Kidney (tissue), 22 donors: ENCODE results near the gene MPC2. TPM values are rescaled to one million over a fixed set of nuclear protein-coding genes. Genes with fewer than 3 reads are reported as not detected.

Experiments used
- DNase-seq, 5 donors: peaks; one replicate each; pipeline ENCODE4 v3.0.0-alpha.2; 2013 to 2020
- FAIRE-seq: peaks from 2 replicates; lab custom pipeline; 2012; peaks lifted over from hg19 to GRCh38; lab: Jason Lieb, UNC
- H3K27ac ChIP-seq, 2 donors: one replicate each; pipeline ENCODE4 v1.7.0; 2013; ENCODE audit warnings: low read depth in 2 of 2, low read length in 2 of 2, inconsistent platforms in 1 of 2
- H3K27me3 ChIP-seq: one replicate; pipeline ENCODE4 v1.7.1; 2013; ENCODE audit warnings: low read length, inconsistent platforms; ENCODE audit not compliant: control insufficient read depth, insufficient read depth
- H3K36me3 ChIP-seq, 3 donors: one replicate each; pipeline versions ENCODE4 v1.7.0 to v1.7.1; 2013; ENCODE audit warnings: low read length in 3 of 3, control low read depth in 1 of 3, inconsistent platforms in 1 of 3; ENCODE audit not compliant: insufficient read depth in 3 of 3, control insufficient read depth in 2 of 3
- H3K4me1 ChIP-seq, 3 donors: one replicate each; pipeline versions ENCODE4 v1.7.0 to v1.7.1; 2013; ENCODE audit warnings: low read length in 3 of 3, inconsistent platforms in 1 of 3, low read depth in 1 of 3; ENCODE audit not compliant: control insufficient read depth in 2 of 3, insufficient read depth in 2 of 3
- H3K4me3 ChIP-seq, 3 donors: one replicate each; pipeline versions ENCODE4 v1.7.0 to v1.8.1; 2013; ENCODE audit warnings: low read length in 3 of 3, control low read depth in 1 of 3, inconsistent platforms in 1 of 3
- H3K9ac ChIP-seq, 3 donors: one replicate each; pipeline versions ENCODE4 v1.7.0 to v1.7.1; 2013; ENCODE audit warnings: low read length in 3 of 3, control low read depth in 1 of 3, inconsistent platforms in 1 of 3
- H3K9me3 ChIP-seq, 3 donors: one replicate each; pipeline versions ENCODE4 v1.7.0 to v1.7.1; 2013; ENCODE audit warnings: low read length in 3 of 3, control low read depth in 1 of 3, inconsistent platforms in 1 of 3; ENCODE audit not compliant: control insufficient read depth in 2 of 3, insufficient read depth in 1 of 3
- intact Hi-C: fragments of 100-400 bp; cut with DNase I; formaldehyde crosslinking; loops from one replicate; pipeline ENCODE4 v1.11.1; 2022
- long read RNA-seq, 10 donors: library from polyadenylated mRNA in 1 of 10; unstranded in 1 of 10; transcript quantifications; one replicate each; pipeline ENCODE4 v2.0.0 and lab custom pipeline, GENCODE V29; 2021 to 2026
- polyA plus RNA-seq: library from polyadenylated mRNA; stranded (reverse); fragments of 350-450 nt; fragmentation: Illumina TruSeq; extraction: RNeasy Lipid Tissue Mini Kit (QIAGEN cat#74804); gene quantifications from one replicate; pipeline ENCODE4 v1.2.3, GENCODE V29; 2014; ENCODE audit warnings: low read depth, low replicate concordance; ENCODE audit not compliant: insufficient read depth
- total RNA-seq: library from RNA; stranded (reverse); fragmentation: NEBNext Ultra II Directional; extraction: Animal tissue kit (Norgen Biotek cat#: 25700); gene quantifications from one replicate; pipeline ENCODE4 v1.2.1, GENCODE V29; 2021
- TF ChIP-seq, protein P1 (sequence below): IDR thresholded peaks from 3 replicates; pipeline ENCODE4 v1.5.1; 2012; ENCODE audit warnings: mild to moderate bottlenecking, moderate library complexity, borderline replicate concordance; ENCODE audit not compliant: insufficient read depth; ENCODE audit errors: extremely low read depth
- donor health status: control.
- donor health status: control.
- donor health status: control.
- donor health status: control.
- donor health status: control.
- donor health status: DM: yes; HTN: yes; CAD: no.
- donor health status: Normal renal cell carcinoma (clear cell type).

Gene MPC2
- total RNA-seq (127 TPM), polyA plus RNA-seq (445 TPM)
- long read RNA-seq, donor 1, transcript MPC2-202 (5 exons, 2,177 nt), result major isoform, 86 of 134 reads
- long read RNA-seq, donor 1, partial matches to known transcripts, result 48 of 134 reads
- long read RNA-seq, donor 1, other reads (novel, unspliced or antisense), result 0 of 134 reads
- long read RNA-seq, donor 2, transcript MPC2-202 (5 exons, 2,177 nt), result major isoform, 147 of 227 reads
- long read RNA-seq, donor 2, partial matches to known transcripts, result 80 of 227 reads
- long read RNA-seq, donor 2, other reads (novel, unspliced or antisense), result 0 of 227 reads
- long read RNA-seq, donor 3, transcript MPC2-202 (5 exons, 2,177 nt), result major isoform, 174 of 275 reads
- long read RNA-seq, donor 3, partial matches to known transcripts, result 101 of 275 reads
- long read RNA-seq, donor 3, other reads (novel, unspliced or antisense), result 0 of 275 reads
- long read RNA-seq, donor 4, transcript MPC2-202 (5 exons, 2,177 nt), result major isoform, 60 of 60 reads
- long read RNA-seq, donor 4, partial matches to known transcripts, result 0 of 60 reads
- long read RNA-seq, donor 4, other reads (novel, unspliced or antisense), result 0 of 60 reads
- long read RNA-seq, donor 5, transcript MPC2-202 (5 exons, 2,177 nt), result major isoform, 10 of 18 reads
- long read RNA-seq, donor 5, partial matches to known transcripts, result 8 of 18 reads
- long read RNA-seq, donor 5, other reads (novel, unspliced or antisense), result 0 of 18 reads
- long read RNA-seq, donor 6, transcript MPC2-202 (5 exons, 2,177 nt), result major isoform, 237 of 458 reads
- long read RNA-seq, donor 6, partial matches to known transcripts, result 220 of 458 reads
- long read RNA-seq, donor 6, other reads (novel, unspliced or antisense), result 0 of 458 reads
- long read RNA-seq, donor 7, transcript MPC2-202 (5 exons, 2,177 nt), result major isoform, 67 of 81 reads
- long read RNA-seq, donor 7, partial matches to known transcripts, result 9 of 81 reads
- long read RNA-seq, donor 7, other reads (novel, unspliced or antisense), result 5 of 81 reads
- long read RNA-seq, donor 8, transcript MPC2-202 (5 exons, 2,177 nt), result major isoform, 118 of 155 reads
- long read RNA-seq, donor 8, partial matches to known transcripts, result 37 of 155 reads
- long read RNA-seq, donor 8, other reads (novel, unspliced or antisense), result 0 of 155 reads
- long read RNA-seq, donor 9, transcript MPC2-202 (5 exons, 2,177 nt), result major isoform, 79 of 127 reads
- long read RNA-seq, donor 9, partial matches to known transcripts, result 48 of 127 reads
- long read RNA-seq, donor 9, other reads (novel, unspliced or antisense), result 0 of 127 reads
- long read RNA-seq, donor 10, transcript MPC2-202 (5 exons, 2,177 nt), result major isoform, 107 of 184 reads
- long read RNA-seq, donor 10, partial matches to known transcripts, result 77 of 184 reads
- long read RNA-seq, donor 10, other reads (novel, unspliced or antisense), result 0 of 184 reads

DNA sequence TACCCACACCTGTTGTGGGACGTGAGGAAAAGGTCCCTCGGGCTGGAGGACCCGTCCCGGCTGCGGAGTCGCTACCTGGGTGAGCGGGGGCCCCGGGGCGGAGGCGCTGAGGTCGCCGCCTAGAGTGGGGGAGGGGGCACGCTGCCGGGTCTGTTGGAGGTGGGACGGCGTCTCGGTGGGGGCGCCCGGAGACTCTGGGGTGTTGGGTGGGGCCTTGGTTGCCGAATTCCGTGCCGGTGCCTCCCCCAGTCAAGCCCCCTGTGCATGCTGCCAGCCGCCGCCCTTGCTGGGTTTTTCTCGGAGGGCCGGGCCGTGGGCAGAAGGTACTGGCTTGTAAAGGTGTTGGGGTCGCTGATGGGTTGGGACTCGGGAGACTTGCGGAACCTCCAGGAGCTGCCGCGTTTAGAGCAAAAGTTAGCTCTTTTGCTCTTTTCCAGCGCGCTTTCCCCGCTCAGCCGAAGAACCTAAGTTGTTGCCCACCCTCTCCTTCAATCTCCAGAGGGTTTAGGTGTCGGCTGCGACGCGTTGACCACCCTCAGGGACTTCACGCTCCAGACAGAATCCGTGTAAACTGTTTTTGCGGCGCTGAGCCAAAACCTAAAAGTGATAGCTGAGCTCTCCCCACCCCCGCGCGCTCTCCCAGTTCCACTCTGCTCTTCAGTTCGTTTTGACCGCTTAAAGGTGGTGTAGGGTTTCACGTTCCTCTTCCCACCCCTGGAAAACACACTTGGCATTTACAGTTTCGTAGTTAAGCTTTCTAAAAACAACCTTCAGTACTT is at the start of gene MPC2:
TSS of gene MPC2 (minus strand) at position 143 of the 779 bp plus-strand sequence. CDS start 1,231 bp downstream, outside the sequence.
- Histone ChIP-seq H3K9ac (peak within 1 kb of the TSS; percentile 93 to 98 (median 95)), H3K4me3 (peak within 1 kb of the TSS; percentile 86 to 99 (median 96)), H3K9me3 (no peaks in the 10 kb centered on the region), H3K4me1 (peaks cover 0 to 3% (median 2%) of the 10 kb centered on the region in 3 donors), H3K27me3 (no peaks in the 10 kb centered on the region), H3K36me3 (no peaks in the 10 kb centered on the region), H3K27ac (peak within 1 kb of the TSS; percentile 95 to 99)
- intact Hi-C loops, result no loop called here
- TF ChIP-seq, protein P1, sequence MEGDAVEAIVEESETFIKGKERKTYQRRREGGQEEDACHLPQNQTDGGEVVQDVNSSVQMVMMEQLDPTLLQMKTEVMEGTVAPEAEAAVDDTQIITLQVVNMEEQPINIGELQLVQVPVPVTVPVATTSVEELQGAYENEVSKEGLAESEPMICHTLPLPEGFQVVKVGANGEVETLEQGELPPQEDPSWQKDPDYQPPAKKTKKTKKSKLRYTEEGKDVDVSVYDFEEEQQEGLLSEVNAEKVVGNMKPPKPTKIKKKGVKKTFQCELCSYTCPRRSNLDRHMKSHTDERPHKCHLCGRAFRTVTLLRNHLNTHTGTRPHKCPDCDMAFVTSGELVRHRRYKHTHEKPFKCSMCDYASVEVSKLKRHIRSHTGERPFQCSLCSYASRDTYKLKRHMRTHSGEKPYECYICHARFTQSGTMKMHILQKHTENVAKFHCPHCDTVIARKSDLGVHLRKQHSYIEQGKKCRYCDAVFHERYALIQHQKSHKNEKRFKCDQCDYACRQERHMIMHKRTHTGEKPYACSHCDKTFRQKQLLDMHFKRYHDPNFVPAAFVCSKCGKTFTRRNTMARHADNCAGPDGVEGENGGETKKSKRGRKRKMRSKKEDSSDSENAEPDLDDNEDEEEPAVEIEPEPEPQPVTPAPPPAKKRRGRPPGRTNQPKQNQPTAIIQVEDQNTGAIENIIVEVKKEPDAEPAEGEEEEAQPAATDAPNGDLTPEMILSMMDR, result no peak
- DNase-seq (peak; percentile 77 to 93 (median 87)), FAIRE-seq (no peak)

DNA sequence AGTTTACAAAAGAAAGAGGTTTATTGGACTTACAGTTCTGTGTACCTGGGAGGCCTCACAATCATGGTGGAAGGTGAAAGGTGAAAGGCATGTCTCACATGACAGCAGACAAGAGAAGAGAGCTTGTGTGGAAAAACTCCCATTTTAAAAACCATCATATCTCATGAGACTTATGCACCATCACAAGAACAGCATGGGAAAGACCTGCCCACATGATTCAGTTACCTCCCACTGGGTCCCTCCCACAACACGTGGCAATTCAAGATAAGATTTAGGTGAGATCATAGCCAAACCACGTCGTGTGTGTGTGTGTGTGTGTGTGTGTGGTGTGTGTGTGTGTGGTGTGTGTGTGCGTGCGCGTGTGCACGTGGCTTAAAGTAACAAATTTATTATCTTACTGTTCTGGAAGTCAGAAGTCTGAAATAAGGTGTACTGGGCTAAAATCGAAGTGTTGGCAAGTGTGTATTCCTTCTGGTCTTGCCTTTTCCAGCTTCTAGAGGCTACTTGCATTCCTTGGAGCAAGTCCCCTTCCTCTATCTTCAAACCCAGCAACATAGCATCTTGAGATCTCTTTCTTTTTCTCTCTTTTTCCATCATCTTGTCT is 48.1 kb upstream of the MPC2 start:
- no peak for DNase-seq
- H3K36me3 ChIP-seq, result peaks cover 0 to 4% (median 0%) of the 10 kb centered on the region in 3 donors
- TF ChIP-seq, protein P1, result no peak
- H3K4me3 ChIP-seq, result no peak overlapping the region
- H3K9ac ChIP-seq, result no peak overlapping the region
- no peak overlapping the region for H3K27ac ChIP-seq
- FAIRE-seq, result no peak
- intact Hi-C loops, result no loop called here
- no peaks in the 10 kb centered on the region for H3K27me3 ChIP-seq
- no peaks in the 10 kb centered on the region for H3K9me3 ChIP-seq
- H3K4me1 ChIP-seq, result no peaks in the 10 kb centered on the region
